Astrocyte (in vitro differentiated cells and primary cell): ENCODE data around the gene FOXL1.

ENCODE experiments used
- EZH2 ChIP-seq: IDR thresholded peaks from 2 replicates; pipeline ENCODE4 v1.6.1; 2012; ENCODE audit warnings: mild to moderate bottlenecking, low read length, inconsistent platforms; ENCODE audit not compliant: insufficient read depth
- TF ChIP-seq, protein P1 (sequence below): IDR thresholded peaks from 2 replicates; pipeline ENCODE4 v1.5.1; 2011; ENCODE audit warnings: low read depth, mild to moderate bottlenecking, inconsistent platforms, low read length, moderate library complexity; ENCODE audit not compliant: insufficient read depth

DNA sequence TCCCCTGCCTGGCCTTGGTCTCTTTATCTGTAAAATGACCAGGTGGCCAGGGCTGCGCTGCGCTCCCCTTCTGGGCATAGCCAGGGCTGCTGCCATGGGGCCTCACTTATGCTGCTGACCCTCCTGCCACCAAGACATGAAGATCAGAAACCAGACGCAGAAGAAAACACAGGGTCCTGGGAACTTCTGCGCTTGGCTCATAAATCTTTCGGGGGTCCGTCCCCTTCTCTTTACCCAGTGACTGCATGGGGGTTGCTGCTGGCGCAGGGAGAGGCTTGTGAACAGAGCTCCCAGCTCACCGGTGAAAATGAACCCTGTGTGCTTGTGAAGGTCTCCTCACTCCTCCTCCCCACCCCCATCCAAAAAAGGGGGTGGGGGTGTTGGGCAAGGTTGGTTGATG is 5.7 kb upstream of the FOXL1 start:
- TF ChIP-seq, protein P1, sequence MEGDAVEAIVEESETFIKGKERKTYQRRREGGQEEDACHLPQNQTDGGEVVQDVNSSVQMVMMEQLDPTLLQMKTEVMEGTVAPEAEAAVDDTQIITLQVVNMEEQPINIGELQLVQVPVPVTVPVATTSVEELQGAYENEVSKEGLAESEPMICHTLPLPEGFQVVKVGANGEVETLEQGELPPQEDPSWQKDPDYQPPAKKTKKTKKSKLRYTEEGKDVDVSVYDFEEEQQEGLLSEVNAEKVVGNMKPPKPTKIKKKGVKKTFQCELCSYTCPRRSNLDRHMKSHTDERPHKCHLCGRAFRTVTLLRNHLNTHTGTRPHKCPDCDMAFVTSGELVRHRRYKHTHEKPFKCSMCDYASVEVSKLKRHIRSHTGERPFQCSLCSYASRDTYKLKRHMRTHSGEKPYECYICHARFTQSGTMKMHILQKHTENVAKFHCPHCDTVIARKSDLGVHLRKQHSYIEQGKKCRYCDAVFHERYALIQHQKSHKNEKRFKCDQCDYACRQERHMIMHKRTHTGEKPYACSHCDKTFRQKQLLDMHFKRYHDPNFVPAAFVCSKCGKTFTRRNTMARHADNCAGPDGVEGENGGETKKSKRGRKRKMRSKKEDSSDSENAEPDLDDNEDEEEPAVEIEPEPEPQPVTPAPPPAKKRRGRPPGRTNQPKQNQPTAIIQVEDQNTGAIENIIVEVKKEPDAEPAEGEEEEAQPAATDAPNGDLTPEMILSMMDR: no peak
- no peak for TF ChIP-seq EZH2
